NB4 (cell line): ENCODE data around the gene PKNOX2.

Experiments used
- DNase-seq: peaks from one replicate; pipeline ENCODE4 v3.0.0; 2010; ENCODE audit warnings: low read depth
- H3K4me3 ChIP-seq: one replicate; pipeline ENCODE4 v1.5.1; 2011; ENCODE audit warnings: mild to moderate bottlenecking, low read depth, low read length, moderate library complexity
- MYC ChIP-seq: IDR thresholded peaks from 2 replicates; pipeline ENCODE4 v1.6.1; 2011; ENCODE audit warnings: low read depth, low read length
- POLR2A ChIP-seq: IDR thresholded peaks from 2 replicates; pipeline ENCODE4 v1.6.1; 2011; ENCODE audit warnings: mild to moderate bottlenecking; ENCODE audit not compliant: insufficient read length; ENCODE audit errors: extremely low read depth
- TF ChIP-seq, protein P1 (sequence below): IDR thresholded peaks from 2 replicates; pipeline ENCODE4 v1.6.1; 2011; ENCODE audit warnings: low read depth, low read length
- TF ChIP-seq, protein P2 (sequence below): IDR thresholded peaks from one replicate; pipeline ENCODE4 v1.5.1; 2012; ENCODE audit warnings: low read depth, low read length

The PKNOX2 gene

DNA sequence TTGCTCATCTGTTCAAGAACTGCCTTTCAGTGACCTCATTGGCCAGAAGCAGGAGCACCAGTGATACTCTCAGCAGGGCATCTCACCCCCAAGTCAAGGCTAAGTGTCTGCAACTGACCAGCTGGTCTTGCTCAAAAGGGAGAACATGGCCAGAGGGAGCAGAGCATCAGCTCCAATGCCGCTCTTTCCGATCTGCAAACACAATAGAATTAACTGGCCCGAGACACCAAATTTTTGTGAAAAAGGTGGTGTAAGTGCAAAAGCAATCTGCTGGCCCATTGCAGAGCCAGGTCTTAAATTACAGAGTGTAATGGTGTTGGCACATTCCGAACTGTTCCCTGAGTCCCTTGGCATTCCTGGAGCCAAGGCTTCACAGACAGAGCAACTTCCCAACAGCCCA lies 97.0 kb downstream of the PKNOX2 start:
- no peak for DNase-seq
- H3K4me3 ChIP-seq, result no peak overlapping the region
- TF ChIP-seq MYC, result no peak
- TF ChIP-seq, protein P1, sequence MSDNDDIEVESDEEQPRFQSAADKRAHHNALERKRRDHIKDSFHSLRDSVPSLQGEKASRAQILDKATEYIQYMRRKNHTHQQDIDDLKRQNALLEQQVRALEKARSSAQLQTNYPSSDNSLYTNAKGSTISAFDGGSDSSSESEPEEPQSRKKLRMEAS, result no peak
- TF ChIP-seq, protein P2, sequence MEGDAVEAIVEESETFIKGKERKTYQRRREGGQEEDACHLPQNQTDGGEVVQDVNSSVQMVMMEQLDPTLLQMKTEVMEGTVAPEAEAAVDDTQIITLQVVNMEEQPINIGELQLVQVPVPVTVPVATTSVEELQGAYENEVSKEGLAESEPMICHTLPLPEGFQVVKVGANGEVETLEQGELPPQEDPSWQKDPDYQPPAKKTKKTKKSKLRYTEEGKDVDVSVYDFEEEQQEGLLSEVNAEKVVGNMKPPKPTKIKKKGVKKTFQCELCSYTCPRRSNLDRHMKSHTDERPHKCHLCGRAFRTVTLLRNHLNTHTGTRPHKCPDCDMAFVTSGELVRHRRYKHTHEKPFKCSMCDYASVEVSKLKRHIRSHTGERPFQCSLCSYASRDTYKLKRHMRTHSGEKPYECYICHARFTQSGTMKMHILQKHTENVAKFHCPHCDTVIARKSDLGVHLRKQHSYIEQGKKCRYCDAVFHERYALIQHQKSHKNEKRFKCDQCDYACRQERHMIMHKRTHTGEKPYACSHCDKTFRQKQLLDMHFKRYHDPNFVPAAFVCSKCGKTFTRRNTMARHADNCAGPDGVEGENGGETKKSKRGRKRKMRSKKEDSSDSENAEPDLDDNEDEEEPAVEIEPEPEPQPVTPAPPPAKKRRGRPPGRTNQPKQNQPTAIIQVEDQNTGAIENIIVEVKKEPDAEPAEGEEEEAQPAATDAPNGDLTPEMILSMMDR, result no peak
- TF ChIP-seq POLR2A, result no peak

GRCh38 chr11:125262194-125262829 lies 97.8 kb downstream of the PKNOX2 start:
- H3K4me3 ChIP-seq, result no peak overlapping the region
- no peak for TF ChIP-seq POLR2A
- no peak for TF ChIP-seq MYC
- TF ChIP-seq, protein P2, result no peak
- TF ChIP-seq, protein P1, result no peak
- DNase-seq, result no peak

DNA sequence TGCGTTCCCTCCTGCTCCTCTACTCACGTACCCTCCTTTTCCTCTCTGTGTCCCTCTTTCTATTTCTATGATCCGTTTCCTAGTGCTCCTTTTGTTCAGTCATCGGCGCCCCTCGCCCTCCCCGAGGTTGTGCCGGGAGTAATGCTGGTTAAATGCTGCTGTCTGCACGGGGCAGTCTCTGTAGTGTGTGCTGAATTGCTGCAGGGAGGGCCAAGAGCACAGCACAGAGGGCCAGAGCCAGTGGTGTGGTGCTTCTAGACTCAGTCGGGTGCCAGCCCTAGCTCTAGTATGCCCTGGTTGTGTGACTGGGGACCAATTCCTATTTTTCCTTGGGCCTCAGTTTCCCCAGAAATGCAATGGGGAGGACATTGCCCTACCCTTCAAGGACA lies 98.3 kb downstream of the PKNOX2 start:
- H3K4me3 ChIP-seq, result no peak overlapping the region
- no peak for DNase-seq
- no peak for TF ChIP-seq MYC

DNA sequence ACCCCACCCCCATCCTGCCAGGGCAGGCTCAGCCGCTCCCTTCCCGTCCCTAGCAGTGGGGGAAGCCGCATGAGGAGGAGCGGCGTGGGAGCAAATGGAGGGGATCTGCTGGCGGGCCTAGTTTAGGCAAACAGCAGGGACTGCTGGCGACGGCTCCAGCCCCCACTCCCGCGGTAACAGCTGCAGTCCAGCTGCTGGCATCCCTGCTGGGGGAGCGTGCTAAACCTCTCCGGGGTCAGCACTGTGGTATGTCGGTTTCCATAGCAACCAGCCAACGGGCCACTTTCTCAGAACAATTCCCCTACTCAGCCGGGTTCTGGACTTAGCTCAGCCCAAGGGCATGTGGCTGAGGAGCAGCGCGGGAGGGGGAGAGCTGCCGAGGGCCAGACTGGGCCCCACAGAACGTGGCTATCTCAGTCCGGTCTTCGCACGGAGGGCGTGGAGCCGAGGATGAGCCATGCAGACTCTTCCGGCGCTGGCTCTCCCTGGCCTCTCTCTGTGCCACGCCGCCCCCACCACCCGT lies 98.8 kb downstream of the PKNOX2 start:
- TF ChIP-seq, protein P2, result no peak
- no peak for TF ChIP-seq POLR2A
- TF ChIP-seq, protein P1, result no peak
- no peak for DNase-seq

DNA sequence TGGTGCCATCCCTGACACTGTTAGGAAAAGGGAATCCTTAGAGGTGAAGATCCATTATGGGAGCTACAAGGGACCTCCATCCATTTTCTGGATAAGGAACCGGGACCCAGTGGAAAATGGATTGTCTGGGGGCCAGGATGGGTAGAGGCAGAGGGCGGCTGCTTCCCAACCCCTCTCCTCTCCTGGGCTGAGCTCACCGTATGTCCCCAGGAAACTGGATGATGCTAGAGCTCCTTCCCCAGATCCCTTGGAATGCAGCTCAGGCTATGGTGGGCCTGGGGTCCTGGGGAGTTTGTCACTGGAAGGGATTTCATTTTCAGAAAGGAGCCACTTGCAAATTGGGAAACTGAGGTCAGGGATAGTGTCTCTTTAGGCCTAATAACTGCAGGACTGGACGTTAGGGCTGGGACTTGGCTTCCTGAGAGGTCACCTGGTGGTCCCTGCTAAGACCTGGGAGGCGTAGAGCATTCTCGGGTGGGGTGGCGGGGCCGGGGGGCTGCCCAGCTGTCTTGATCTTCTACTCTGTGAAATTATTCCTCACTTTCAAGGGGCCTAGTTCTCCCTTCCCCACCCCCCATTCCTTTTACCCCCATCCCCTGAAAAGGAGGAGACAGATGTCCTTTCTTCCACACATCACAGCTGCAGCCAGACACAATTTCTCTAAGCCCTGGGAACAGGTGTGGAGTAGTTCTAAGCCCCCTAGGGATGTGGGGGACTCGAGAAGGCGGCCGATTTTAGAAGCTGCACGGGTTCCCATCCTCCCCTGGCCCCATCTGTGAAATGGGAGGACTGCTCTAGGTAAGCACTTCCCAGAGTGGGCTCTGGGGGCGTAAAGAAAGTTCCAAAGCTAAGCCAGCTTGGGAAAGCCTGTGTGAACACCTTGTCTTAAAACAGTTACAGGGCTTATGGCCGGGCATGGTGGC lies 99.8 kb downstream of the PKNOX2 start:
- no peak for DNase-seq
- no peak overlapping the region for H3K4me3 ChIP-seq
- no peak for TF ChIP-seq POLR2A
- TF ChIP-seq, protein P1, result no peak
- TF ChIP-seq MYC, result no peak
- TF ChIP-seq, protein P2, result no peak

More for the DNA sequence above, 98.8 kb downstream of the PKNOX2 start:
- no peak overlapping the region for H3K4me3 ChIP-seq

- no peak overlapping the region for H3K4me3 ChIP-seq
- DNase-seq, result no peak
- TF ChIP-seq, protein P1, result no peak
- TF ChIP-seq MYC (no peak), POLR2A (no peak)
- TF ChIP-seq, protein P2, result no peak
Measured at GRCh38 chr11:125267548-125267947, 103.0 kb downstream of the PKNOX2 start.
